ENCODE results near the gene IFT88.

The IFT88 gene

DNA sequence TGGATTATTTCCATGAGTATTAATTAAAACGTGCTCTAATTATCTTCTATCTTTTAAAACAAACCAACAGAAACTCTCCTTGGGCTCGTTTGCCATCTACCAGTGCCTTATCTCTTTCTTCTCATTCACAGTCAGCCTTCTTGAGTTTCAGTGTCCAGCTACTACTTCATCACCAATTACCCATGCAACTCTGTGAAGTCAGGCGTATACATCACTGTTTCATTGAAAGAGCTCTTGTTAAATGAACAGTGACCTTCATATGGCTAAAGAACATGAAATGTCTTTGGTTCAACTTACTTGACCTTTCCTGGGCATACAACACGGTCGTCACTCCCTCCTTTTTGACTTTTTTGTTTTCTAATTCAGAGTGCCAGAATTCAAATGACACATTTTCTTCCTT lies 5.2 kb upstream of the IFT88 start:
- no peak for DNase-seq (ENCODE audit: low read depth)
- TF ChIP-seq CTCF (IDR thresholded peaks at IDR 0.05; ENCODE audit: control insufficient read depth, insufficient read depth, low read depth, low read length, missing control alignments), result no peak
- no peak overlapping the region for H3K4me3 ChIP-seq (ENCODE audit: control insufficient read depth, low read depth, low read length)

- TF ChIP-seq CTCF (IDR thresholded peaks at IDR 0.05; ENCODE audit: control insufficient read depth, insufficient read depth, low read depth, low read length, missing control alignments), result no peak
- H3K4me3 ChIP-seq (ENCODE audit: control insufficient read depth, low read depth, low read length), result no peak overlapping the region
- DNase-seq (ENCODE audit: low read depth), result no peak
Measured at GRCh38 chr13:20565115-20565736, 1.7 kb upstream of the IFT88 start.

GRCh38 chr13:20566468-20566897 lies 474 bp upstream of the IFT88 start:
- peak overlapping the region; percentile 74 for H3K4me3 ChIP-seq (ENCODE audit: control insufficient read depth, low read depth, low read length)
- peak; percentile 29 for DNase-seq (ENCODE audit: low read depth)
- no peak for TF ChIP-seq CTCF (IDR thresholded peaks at IDR 0.05; ENCODE audit: control insufficient read depth, insufficient read depth, low read depth, low read length, missing control alignments)

DNA sequence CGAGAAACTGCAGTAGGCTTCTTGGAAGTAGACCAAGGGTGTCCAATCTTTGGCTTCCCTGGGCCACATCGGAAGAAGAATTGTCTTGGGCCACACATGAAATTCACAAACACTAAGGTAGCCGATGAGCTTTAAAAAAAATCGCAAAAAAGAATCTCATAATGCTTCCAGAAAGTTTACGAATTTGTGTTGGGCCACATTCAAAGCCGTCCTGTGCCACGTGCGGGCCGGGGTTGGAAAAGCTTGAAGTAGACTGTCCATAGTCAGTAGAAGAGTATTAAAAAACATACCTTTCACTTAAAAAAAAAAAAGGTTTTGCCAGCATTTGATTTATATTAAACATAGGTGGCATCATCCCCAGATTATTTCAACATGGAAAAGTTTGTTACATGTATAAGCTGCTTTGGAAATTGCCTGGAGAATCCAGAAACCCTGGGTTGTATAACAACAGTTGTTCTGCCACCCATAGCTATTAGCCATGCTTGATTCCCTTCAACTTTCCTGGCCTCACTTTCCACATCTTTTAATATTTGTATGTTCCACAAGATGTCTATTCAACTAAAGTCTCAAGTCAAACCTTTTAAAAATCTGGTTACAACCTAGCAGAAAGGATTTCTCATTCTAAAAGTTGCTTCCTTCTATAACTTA lies 1.0 kb downstream of the IFT88 start:
- TF ChIP-seq CTCF (IDR thresholded peaks at IDR 0.05; ENCODE audit: control insufficient read depth, insufficient read depth, low read depth, low read length, missing control alignments), result no peak
- H3K4me3 ChIP-seq (ENCODE audit: control insufficient read depth, low read depth, low read length), result peak overlapping the region; percentile 74
- DNase-seq (ENCODE audit: low read depth), result no peak

- no peak overlapping the region for H3K4me3 ChIP-seq (ENCODE audit: control insufficient read depth, low read depth, low read length)
- TF ChIP-seq CTCF (IDR thresholded peaks at IDR 0.05; ENCODE audit: control insufficient read depth, insufficient read depth, low read depth, low read length, missing control alignments), result no peak
- peak; percentile 16 for DNase-seq (ENCODE audit: low read depth)
Measured at GRCh38 chr13:20570517-20570916, 3.6 kb downstream of the IFT88 start.

DNA sequence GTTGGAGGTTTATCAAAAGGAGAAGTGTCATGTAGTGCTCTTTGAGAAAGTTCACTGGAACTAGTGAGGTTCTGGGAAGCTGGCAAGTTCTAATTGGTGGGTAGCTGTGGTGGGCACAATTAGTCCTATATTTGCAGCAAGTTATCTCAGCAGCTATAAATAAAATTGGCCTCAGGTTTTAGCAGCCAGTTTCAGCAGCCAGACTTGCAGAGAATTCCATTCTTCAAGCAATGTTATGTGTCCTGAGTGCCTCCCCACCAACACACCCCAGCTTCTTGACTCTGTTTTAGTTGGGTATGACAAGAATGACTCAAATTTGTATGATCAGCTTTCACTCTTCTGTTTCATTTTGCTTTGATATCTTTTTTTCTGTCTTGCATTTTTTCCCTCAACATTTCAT lies 4.7 kb downstream of the IFT88 start:
- no peak overlapping the region for H3K4me3 ChIP-seq (ENCODE audit: control insufficient read depth, low read depth, low read length)
- no peak for DNase-seq (ENCODE audit: low read depth)
- no peak for TF ChIP-seq CTCF (IDR thresholded peaks at IDR 0.05; ENCODE audit: control insufficient read depth, insufficient read depth, low read depth, low read length, missing control alignments)
